A549 (cell line): ENCODE results near the gene ENO2. TPM values are rescaled to one million over a fixed set of nuclear protein-coding genes. Genes with fewer than 3 reads are reported as not detected.

Experiments used
- ATAC-seq, 2 experiments: fragments of 200-7000 bp in 1 of 2; fragments of >200 bp in 1 of 2; cut with Nextera tagmentation in 1 of 2; cut with Tn5 transposase in 1 of 2; 3 replicates each; pipeline versions ENCODE4 v1.8.0 to v1.9.1; 2018 to 2020; ENCODE audit warnings: mild to moderate bottlenecking in 1 of 2, moderate library complexity in 1 of 2
- CTCF ChIA-PET: fragments of 300-600 bp; sonication (Branson Sonifier 250); formaldehyde crosslinking; extraction: SDS; loops from one replicate; lab custom pipeline; 2021; ENCODE audit warnings: antibody characterized with exemption, inconsistent platforms; lab: Yijun Ruan, JAX
- POLR2A ChIA-PET: fragments of 350-600 bp; formaldehyde crosslinking; extraction: SDS; loops from one replicate; lab custom pipeline; 2021; ENCODE audit warnings: antibody characterized with exemption, inconsistent platforms; lab: Yijun Ruan, JAX
- DNase-seq, 2 experiments: peaks; one replicate each; pipeline versions ENCODE4 v3.0.0 to v3.0.0-alpha.2; 2011 to 2016; ENCODE audit warnings: low read depth in 1 of 2, low spot score in 1 of 2
- FAIRE-seq: peaks from 2 replicates; lab custom pipeline; 2011; peaks lifted over from hg19 to GRCh38; lab: Jason Lieb, UNC
- H3K27ac ChIP-seq, 2 experiments: fragments of >200 bp; sonication (Bioruptor Twin); formaldehyde crosslinking; 3 replicates each; pipeline ENCODE4 v1.5.1; 2016 to 2017
- H3K4me1 ChIP-seq: fragments of >200 bp; sonication (Bioruptor Twin); formaldehyde crosslinking; 3 replicates; pipeline ENCODE4 v1.6.1; 2016
- H3K4me2 ChIP-seq: fragments of >200 bp; sonication (Bioruptor Twin); formaldehyde crosslinking; 3 replicates; pipeline ENCODE4 v1.6.1; 2016
- H3K4me3 ChIP-seq: fragments of >200 bp; sonication (Bioruptor Twin); formaldehyde crosslinking; 3 replicates; pipeline ENCODE4 v1.5.1; 2016
- H3K9me3 ChIP-seq: fragments of >200 bp; sonication (Bioruptor Twin); formaldehyde crosslinking; 3 replicates; pipeline ENCODE4 v1.6.1; 2016
- ATOH8 ChIP-seq: fragments of 250-450 bp; sonication (Bioruptor Pico); IDR thresholded peaks from 2 replicates; pipeline ENCODE4 v1.5.0; 2020; ENCODE audit warnings: low read depth, mild to moderate bottlenecking, moderate library complexity
- CBX2 ChIP-seq: fragments of 200-600 bp; sonication (generic); IDR thresholded peaks from 2 replicates; pipeline ENCODE4 v1.6.1; 2016; ENCODE audit warnings: low read depth, mild to moderate bottlenecking, borderline replicate concordance
- CBX8 ChIP-seq: fragments of 200-600 bp; sonication (generic); IDR thresholded peaks from 2 replicates; pipeline ENCODE4 v1.6.1; 2016
- CEBPB ChIP-seq, 2 experiments: fragments of >200 bp in 1 of 2; sonication (Bioruptor Twin) in 1 of 2; formaldehyde crosslinking in 1 of 2; IDR thresholded peaks; 2 replicates each; pipeline ENCODE4 v1.6.1; 2012 to 2016
- CHD2 ChIP-seq: fragments of 150-350 bp; IDR thresholded peaks from 2 replicates; pipeline ENCODE4 v1.6.1; 2014; ENCODE audit warnings: low read length; ENCODE audit not compliant: partially characterized antibody
- CHD4 ChIP-seq: fragments of 200-600 bp; sonication (generic); IDR thresholded peaks from 2 replicates; pipeline ENCODE4 v1.6.1; 2016; ENCODE audit warnings: antibody characterized with exemption, mild to moderate bottlenecking, borderline replicate concordance
- CTCF ChIP-seq: fragments of >200 bp; sonication (Bioruptor Twin); formaldehyde crosslinking; IDR thresholded peaks from 3 replicates; pipeline ENCODE4 v1.5.1; 2016
- EHF ChIP-seq: fragments of 250-450 bp; sonication (Bioruptor Pico); IDR thresholded peaks from 2 replicates; pipeline ENCODE4 v1.5.0; 2020; ENCODE audit warnings: mild to moderate bottlenecking
- FOSB ChIP-seq: fragments of 250-450 bp; sonication (Bioruptor Pico); IDR thresholded peaks from 2 replicates; pipeline ENCODE4 v1.5.0; 2020; ENCODE audit warnings: mild to moderate bottlenecking, moderate library complexity
- FOSL2 ChIP-seq, 2 experiments: fragments of 450-650 bp in 1 of 2; fragments of >200 bp in 1 of 2; sonication (Bioruptor Twin) in 1 of 2; formaldehyde crosslinking; IDR thresholded peaks; 2 replicates each; pipeline versions ENCODE4 v1.5.0 to v1.6.1; 2016 to 2020; ENCODE audit warnings: mild to moderate bottlenecking in 1 of 2, moderate library complexity in 1 of 2
- FOXS1 ChIP-seq: fragments of 250-450 bp; sonication (Bioruptor Pico); IDR thresholded peaks from 2 replicates; pipeline ENCODE4 v1.5.0; 2020; ENCODE audit warnings: mild to moderate bottlenecking, moderate library complexity
- HEYL ChIP-seq: fragments of 250-450 bp; sonication (Bioruptor Pico); IDR thresholded peaks from 2 replicates; pipeline ENCODE4 v1.8.0; 2021; ENCODE audit warnings: mild to moderate bottlenecking, moderate library complexity
- HOXB13 ChIP-seq: fragments of 250-450 bp; sonication (Bioruptor Pico); IDR thresholded peaks from 2 replicates; pipeline ENCODE4 v1.5.0; 2020; ENCODE audit warnings: low read depth, mild to moderate bottlenecking, moderate library complexity
- KDM5A ChIP-seq: fragments of 200-600 bp; sonication (generic); IDR thresholded peaks from 2 replicates; pipeline ENCODE4 v1.6.1; 2016; ENCODE audit warnings: antibody characterized with exemption, mild to moderate bottlenecking
- PBX3 ChIP-seq: IDR thresholded peaks from 2 replicates; pipeline ENCODE4 v1.6.1; 2012
- POLR2AphosphoS2 ChIP-seq: conservative IDR thresholded peaks from 2 replicates; pipeline ENCODE4 v1.6.1; 2012; ENCODE audit warnings: low read length, improper control_type of control experiment, inconsistent platforms
- RARB ChIP-seq: fragments of 250-450 bp; sonication (Bioruptor Pico); IDR thresholded peaks from 2 replicates; pipeline ENCODE4 v1.8.0; 2021; ENCODE audit warnings: mild to moderate bottlenecking, moderate library complexity
- TP53 ChIP-seq: fragments of 250-450 bp; sonication (Bioruptor Pico); IDR thresholded peaks from 2 replicates; pipeline ENCODE4 v1.5.0; 2021; ENCODE audit warnings: mild to moderate bottlenecking, moderate library complexity
- ZC3H11A ChIP-seq: fragments of 450-650 bp; IDR thresholded peaks from 2 replicates; pipeline ENCODE4 v1.6.1; 2014; ENCODE audit warnings: antibody characterized with exemption, mild to moderate bottlenecking
- WGBS: methylation state at CpG from one replicate; pipeline ENCODE4 v1.1.6; 2017; ENCODE audit errors: missing lambda C conversion rate; 5-methylcytosine and 5-hydroxymethylcytosine counted together
- polyA plus RNA-seq, 4 experiments: library from polyadenylated mRNA; depleted of rRNA in 3 of 4; stranded (reverse); fragments of >200 nt; fragmentation: RNase III in 1 of 4; extraction: RNeasy Plus Mini Kit Qiagen cat#74134 plus additional on column Dnase treatment in 1 of 4; gene quantifications; 2 replicates in 3 of 4; 3 replicates in 1 of 4; pipeline ENCODE4 v1.2.3, GENCODE V29; 2011 to 2017
- TF ChIP-seq, protein P1 (sequence below): fragments of 450-650 bp; IDR thresholded peaks from 2 replicates; pipeline ENCODE4 v1.6.1; 2014; ENCODE audit warnings: antibody characterized with exemption
- TF ChIP-seq, protein P2 (sequence below): fragments of 200-600 bp; sonication (generic); IDR thresholded peaks from 2 replicates; pipeline ENCODE4 v1.6.1; 2016; ENCODE audit warnings: antibody characterized with exemption, mild to moderate bottlenecking, moderate library complexity

ENO2 gene
- polyA plus RNA-seq, 2 of the 4 experiments (the other 2 are of a cell fraction), result 26.2 to 38.6 TPM

DNA sequence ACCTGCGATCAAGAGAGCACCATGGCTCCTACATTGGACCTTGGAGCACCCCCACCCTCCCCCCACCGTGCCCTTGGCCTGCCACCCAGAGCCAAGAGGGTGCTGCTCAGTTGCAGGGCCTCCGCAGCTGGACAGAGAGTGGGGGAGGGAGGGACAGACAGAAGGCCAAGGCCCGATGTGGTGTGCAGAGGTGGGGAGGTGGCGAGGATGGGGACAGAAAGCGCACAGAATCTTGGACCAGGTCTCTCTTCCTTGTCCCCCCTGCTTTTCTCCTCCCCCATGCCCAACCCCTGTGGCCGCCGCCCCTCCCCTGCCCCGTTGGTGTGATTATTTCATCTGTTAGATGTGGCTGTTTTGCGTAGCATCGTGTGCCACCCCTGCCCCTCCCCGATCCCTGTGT is 27.4 kb downstream of the ENO2 start:
- DNase-seq, result no peak
- FAIRE-seq, result no peak
- Histone ChIP-seq H3K27ac (no peak overlapping the region), H3K4me2 (no peak overlapping the region), H3K9me3 (no peaks in the 10 kb centered on the region), H3K4me3 (no peak overlapping the region), H3K4me1 (peaks cover 42% of the 10 kb centered on the region)
- ChIA-PET CTCF (interaction anchor here (1.0 to 22.6 kb wide), 7 partner anchors 11 to 75 kb away, joined by 3 to 370 read pairs (median 64); partner anchors contain the start of genes ATN1, SPSB2 and TPI1), POLR2A (interaction anchor here (1.4 to 6.1 kb wide), 2 partner anchors 16 to 21 kb away, joined by 4 to 174 read pairs; no protein-coding TSS in a partner anchor)
- 72% methylated on average over 12 of the region's 12 CpGs for WGBS
- no peak for ATAC-seq
- TF ChIP-seq ATOH8 (no peak), CHD4 (no peak), CTCF (no peak), CEBPB (IDR thresholded peaks at IDR 0.05) (no peak), FOSB (CRISPR knock-in tag) (no peak), KDM5A (no peak), RARB (CRISPR knock-in tag) (no peak), PBX3 (no peak), CBX8 (no peak), EHF (CRISPR knock-in tag) (no peak), HOXB13 (CRISPR knock-in tag) (no peak), TP53 (CRISPR knock-in tag) (no peak), POLR2AphosphoS2 (no peak), CHD2 (no peak), FOSL2 (IDR thresholded peaks at IDR 0.05) (no peak), FOSL2 (CRISPR knock-in tag; IDR thresholded peaks at IDR 0.05) (no peak)
- TF ChIP-seq, protein P1, sequence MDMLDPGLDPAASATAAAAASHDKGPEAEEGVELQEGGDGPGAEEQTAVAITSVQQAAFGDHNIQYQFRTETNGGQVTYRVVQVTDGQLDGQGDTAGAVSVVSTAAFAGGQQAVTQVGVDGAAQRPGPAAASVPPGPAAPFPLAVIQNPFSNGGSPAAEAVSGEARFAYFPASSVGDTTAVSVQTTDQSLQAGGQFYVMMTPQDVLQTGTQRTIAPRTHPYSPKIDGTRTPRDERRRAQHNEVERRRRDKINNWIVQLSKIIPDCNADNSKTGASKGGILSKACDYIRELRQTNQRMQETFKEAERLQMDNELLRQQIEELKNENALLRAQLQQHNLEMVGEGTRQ, result no peak
- TF ChIP-seq, protein P2, sequence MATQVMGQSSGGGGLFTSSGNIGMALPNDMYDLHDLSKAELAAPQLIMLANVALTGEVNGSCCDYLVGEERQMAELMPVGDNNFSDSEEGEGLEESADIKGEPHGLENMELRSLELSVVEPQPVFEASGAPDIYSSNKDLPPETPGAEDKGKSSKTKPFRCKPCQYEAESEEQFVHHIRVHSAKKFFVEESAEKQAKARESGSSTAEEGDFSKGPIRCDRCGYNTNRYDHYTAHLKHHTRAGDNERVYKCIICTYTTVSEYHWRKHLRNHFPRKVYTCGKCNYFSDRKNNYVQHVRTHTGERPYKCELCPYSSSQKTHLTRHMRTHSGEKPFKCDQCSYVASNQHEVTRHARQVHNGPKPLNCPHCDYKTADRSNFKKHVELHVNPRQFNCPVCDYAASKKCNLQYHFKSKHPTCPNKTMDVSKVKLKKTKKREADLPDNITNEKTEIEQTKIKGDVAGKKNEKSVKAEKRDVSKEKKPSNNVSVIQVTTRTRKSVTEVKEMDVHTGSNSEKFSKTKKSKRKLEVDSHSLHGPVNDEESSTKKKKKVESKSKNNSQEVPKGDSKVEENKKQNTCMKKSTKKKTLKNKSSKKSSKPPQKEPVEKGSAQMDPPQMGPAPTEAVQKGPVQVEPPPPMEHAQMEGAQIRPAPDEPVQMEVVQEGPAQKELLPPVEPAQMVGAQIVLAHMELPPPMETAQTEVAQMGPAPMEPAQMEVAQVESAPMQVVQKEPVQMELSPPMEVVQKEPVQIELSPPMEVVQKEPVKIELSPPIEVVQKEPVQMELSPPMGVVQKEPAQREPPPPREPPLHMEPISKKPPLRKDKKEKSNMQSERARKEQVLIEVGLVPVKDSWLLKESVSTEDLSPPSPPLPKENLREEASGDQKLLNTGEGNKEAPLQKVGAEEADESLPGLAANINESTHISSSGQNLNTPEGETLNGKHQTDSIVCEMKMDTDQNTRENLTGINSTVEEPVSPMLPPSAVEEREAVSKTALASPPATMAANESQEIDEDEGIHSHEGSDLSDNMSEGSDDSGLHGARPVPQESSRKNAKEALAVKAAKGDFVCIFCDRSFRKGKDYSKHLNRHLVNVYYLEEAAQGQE, result no peak

DNA sequence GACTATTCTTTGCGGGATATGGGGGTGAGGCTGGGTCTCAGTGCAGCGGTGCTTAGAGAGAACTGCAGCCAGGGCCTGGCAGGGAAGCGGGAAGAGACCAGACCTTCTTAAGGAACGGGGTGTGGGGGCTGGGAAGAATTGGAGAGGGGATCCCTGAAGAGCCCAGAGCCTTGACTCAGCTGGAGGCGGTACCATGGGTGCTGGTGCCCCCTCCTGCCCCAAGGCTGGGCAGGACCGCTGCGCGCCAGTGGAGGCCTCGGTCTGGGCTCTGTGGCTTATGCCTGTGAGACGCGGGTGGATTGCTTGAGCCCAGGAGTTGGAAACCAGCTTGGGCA is 27.9 kb downstream of the ENO2 start:
- WGBS, result 93% methylated on average over 9 of the region's 11 CpGs
- DNase-seq, result no peak
- POLR2A ChIA-PET, result interaction anchor here (0.6 to 6.1 kb wide), 3 partner anchors 20 to 70 kb away, joined by 3 to 174 read pairs (median 30); partner anchors contain the start of gene SPSB2

More for the DNA sequence above, 27.9 kb downstream of the ENO2 start:
- CTCF ChIA-PET, result interaction anchor here (6.1 to 22.6 kb wide), 4 partner anchors 15 to 72 kb away, joined by 23 to 370 read pairs (median 217); partner anchors contain the start of genes ATN1, SPSB2 and TPI1
- Histone ChIP-seq H3K4me2 (no peak overlapping the region), H3K27ac (peak overlapping the region in 1 of 2 experiments; percentile 90; a peak in 2 of 6 replicates), H3K4me1 (peaks cover 42% of the 10 kb centered on the region), H3K4me3 (no peak overlapping the region)
- TF ChIP-seq ZC3H11A, result no peak
- TF ChIP-seq FOXS1 (CRISPR knock-in tag), result no peak
- TF ChIP-seq HEYL, result no peak
- TF ChIP-seq FOSB (CRISPR knock-in tag), result no peak; the same call in 1 of the 2 replicates
- no peak for TF ChIP-seq CBX2
- TF ChIP-seq, all 56 proteins: peak for 0
- FAIRE-seq, result no peak
- ATAC-seq, result no peak
- H3K9me3 ChIP-seq, result no peaks in the 10 kb centered on the region
